ENCODE data around the gene SDK1.

DNA sequence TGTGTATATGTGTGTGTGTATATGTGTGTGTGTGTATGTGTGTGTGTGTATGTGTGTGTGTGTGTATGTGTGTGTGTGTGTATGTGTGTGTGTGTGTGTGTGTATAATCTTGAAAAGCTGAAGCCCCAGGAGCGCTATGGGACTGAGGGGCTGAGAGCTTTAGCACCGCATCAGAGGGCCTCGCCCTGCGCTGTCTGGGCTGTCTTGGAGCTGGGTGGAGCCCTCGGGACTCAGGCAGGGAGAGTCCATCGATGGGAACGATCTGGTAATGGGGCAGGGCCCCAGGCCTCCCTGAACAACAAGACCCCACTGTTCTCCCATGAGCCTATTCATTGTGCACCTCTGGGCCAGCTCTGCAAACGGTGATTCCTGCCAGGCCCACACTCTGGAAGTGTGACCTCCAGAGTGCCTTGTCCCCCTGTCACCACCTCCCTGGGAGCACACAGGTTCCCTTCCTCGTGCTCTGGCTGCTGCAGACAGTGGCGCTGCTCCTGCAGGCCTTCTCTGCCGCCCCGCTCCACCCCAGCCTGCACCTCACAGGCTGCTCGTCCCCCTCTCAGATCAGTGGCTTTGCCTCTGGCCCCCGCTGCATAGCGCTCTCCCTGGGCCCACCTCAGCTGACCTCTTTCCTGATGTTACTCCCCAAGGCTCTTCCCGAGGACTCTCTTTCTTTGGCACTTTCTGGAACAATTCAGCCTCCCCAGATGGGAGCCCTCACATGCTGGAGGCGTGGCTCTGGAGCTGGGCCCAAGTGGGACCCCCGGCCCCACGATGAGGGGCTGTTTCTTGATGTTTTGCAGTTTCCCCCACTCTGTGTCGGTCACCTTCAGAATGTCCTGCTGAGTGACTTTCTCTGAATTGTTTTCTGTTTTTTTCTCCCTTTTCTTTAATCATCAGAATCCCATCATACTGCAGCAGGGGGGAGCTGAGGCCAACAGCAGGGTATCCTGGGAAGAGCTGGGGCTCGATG lies 838.9 kb downstream of the SDK1 start:
- TF ChIP-seq CTCF (IDR thresholded peaks at IDR 0.05) (no peak), EP300 (IDR thresholded peaks at IDR 0.05) (no peak), POLR2AphosphoS5 (IDR thresholded peaks at IDR 0.05) (no peak), POLR2A (IDR thresholded peaks at IDR 0.05) (no peak)
